DMS114 treated with DMSO at 0.1 percent for 48 hours (cell line): ENCODE data around the gene LCA5.
A peak's percentile ranks its signal among the peaks of the same experiment; 100 is the strongest.
"Not testable (repeated sequence)": the region's sequence is repeated elsewhere in the genome, so short reads cannot be mapped to it uniquely, and the experiment has no call there.

Experiments
- DNase-seq: peaks from one replicate; lab custom pipeline; 2025; ENCODE audit not compliant: unreplicated experiment; lab: John Stamatoyannopoulos, UW

Gene LCA5

GRCh38 chr6:79536954-79537747, at the start of gene LCA5:
TSS of gene LCA5 (minus strand) at chr6:79537430. CDS start at chr6:79518894, 18,536 bp downstream.
- peak; percentile 93 for DNase-seq

- peak; percentile 8 for DNase-seq
These were observed 49.3 kb upstream of the LCA5 start for GRCh38 chr6:79586548-79586947.

DNA sequence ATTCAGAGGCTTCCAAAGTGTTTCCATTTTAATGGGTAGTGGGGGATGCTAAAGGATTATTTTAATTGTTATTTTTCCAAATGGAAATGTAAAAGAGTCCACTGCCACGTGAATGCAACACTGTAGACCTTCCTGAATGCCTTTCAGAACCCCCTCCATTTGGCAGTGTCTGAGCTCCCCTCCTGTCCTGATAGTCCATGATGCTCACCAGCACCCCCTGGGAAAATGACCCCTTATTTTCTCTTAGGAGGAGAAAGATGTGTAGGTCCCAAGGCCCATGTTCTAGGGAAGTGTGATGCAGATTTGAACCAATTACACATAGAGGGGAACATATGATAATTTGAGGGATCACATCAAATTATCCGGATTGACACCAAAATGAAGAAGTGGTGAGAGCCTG, 47.1 kb upstream of the LCA5 start:
- DNase-seq, result no peak

- not testable (repeated sequence) for DNase-seq
These were observed 40.7 kb upstream of the LCA5 start for GRCh38 chr6:79577926-79578325.

DNA sequence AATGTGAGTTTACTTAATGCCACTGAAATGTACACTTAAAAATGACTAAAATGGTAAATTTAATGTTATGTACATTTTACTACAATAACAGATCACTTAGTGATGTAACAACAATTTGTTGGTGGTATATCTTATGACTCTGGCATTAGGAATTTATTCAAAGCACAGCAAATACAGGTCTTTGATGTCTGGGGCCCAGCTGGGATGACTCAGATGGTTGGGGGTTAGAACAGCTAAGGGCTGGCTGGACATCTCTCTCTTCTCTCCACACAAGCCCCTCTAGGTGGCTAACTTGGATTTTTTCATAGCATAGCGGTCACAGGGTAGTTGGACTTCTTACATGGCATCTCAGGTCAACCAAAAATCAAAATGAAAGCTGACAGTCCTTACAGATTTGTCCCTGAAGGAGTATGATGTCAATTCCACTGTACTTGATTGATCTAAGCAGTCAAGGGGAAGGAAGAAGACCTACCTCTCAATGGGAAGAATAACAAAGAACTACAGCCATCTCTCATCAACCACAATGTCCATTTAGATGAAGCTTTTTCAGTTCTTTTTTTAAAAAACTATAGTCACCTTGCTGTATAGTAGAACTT, 37.5 kb upstream of the LCA5 start:
- DNase-seq, result no peak

- no peak for DNase-seq
These were observed 36.9 kb upstream of the LCA5 start for GRCh38 chr6:79574174-79574573.

GRCh38 chr6:79571030-79571367, 33.8 kb upstream of the LCA5 start:
- DNase-seq, result no peak

DNA sequence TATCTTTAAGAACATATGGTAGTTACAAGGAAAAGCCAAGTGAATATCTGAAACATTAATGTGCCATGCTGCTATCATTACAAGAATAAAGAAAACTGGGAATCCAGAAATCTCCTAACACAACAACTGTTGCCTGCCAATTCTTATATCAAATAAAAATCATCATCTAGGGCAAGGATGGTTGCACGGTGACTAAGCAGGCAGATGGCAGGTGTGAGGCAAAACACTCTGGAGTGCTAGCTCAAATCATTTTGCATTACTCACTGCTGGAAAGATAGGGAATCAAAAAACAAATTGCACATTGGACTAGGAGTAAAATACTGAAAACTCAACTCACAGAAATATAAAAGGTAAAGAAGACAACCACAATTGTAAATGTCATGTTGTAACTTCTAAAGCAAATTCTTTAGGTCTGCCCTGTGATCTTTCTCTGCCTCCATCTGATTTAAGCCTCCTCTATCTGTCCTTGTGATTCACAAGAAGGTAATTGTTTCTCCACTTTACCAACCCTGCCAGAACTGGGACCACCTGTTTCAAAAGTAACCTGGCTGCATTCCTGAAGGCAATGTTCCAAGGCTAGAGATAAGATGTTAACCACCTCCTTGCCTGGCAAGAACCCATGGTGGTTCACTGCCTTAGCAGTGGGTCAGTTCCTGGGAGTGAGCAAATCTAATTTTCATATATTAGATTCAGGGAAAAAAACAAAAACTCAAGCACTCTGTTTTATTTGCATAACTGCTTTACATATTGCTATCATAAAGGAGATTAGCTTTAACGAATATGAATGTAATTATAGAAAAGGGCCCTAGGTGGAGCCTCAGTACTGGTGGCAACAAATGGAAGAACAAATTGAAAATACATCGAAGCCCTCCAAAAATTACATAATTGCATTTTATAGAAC, 33.1 kb upstream of the LCA5 start:
- peak; percentile 49 for DNase-seq

GRCh38 chr6:79568996-79569395, 31.8 kb upstream of the LCA5 start:
- DNase-seq, result no peak

- no peak for DNase-seq
These were observed 27.4 kb upstream of the LCA5 start for GRCh38 chr6:79564636-79565035.

DNA sequence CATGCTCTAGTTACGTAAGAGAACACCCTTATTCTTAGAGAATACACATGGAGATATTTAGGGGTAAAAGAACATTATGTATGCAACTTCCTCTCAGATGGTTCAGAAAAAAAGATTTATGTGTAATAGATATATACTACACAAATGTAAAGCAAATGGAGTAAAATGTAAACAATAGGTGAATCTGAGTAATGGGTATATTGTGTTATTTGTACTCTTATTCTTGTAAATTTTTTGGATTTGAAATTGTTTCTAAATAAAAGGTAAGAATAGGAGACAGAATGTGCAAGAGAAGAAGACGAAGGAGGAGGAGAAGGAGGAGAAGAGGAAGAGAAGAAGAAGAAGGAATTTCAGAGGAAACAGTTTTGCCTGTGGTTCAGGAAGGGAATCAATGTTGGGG, 22.5 kb upstream of the LCA5 start:
- DNase-seq, result no peak

- DNase-seq, result no peak
These were observed 20.6 kb upstream of the LCA5 start for GRCh38 chr6:79557673-79558467.

- DNase-seq, result no peak
These were observed 17.1 kb upstream of the LCA5 start for GRCh38 chr6:79554305-79554704.

GRCh38 chr6:79551401-79551800, 14.2 kb upstream of the LCA5 start:
- DNase-seq, result no peak

GRCh38 chr6:79548304-79548703, 11.1 kb upstream of the LCA5 start:
- no peak for DNase-seq

- no peak for DNase-seq
These were observed 9.0 kb upstream of the LCA5 start for GRCh38 chr6:79546186-79546585.

- peak; percentile 73 for DNase-seq
These were observed 7.8 kb upstream of the LCA5 start for GRCh38 chr6:79544939-79545450.

DNA sequence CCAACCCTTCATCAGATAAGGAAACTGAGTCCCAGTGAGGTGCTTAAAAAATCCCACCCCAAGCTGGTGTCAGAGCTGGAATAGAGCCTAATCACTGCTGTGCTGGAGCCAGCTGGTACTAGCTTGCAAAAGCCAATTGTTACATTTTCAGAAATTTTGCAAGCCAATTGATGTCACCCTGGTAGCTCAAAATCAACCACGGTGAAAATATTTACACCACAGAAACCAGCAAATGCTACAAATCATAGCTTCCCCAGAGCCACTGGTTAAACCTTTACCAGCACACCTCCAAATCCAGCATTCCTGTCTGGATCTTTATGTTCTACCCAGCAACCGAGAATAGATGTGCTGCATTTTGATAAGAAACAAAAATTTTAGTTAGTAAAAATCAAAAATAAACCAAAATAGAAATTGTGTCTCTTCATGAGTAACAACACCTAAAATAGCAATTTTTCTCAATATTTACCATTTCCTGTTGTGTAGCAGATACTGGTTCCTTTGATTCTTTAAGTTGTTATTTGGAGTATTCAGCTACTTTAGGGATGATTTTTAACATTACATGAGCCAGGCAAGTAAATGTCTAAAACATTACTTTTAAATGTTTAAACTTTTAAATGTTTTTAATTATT, 7.2 kb upstream of the LCA5 start:
- no peak for DNase-seq

DNA sequence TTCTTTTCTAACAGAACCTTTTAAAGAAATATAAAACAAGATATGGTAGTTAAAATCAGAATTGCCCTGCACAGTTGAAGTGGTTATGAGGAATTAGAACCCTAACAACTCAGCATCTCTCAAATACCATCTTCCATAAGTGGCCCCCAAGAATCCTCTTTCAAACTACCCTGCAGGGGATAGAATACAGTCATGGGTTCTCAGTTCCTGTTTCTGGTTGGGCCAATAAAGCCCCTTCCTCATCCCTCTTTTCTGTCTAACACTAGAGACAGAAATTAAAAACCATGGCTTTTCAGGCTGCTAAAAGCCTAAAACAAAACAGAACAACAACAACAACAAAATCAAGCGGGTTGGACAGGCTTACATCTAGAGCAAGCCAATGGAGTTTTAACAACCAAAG, 6.7 kb upstream of the LCA5 start:
- no peak for DNase-seq

- DNase-seq, result no peak
These were observed 6.2 kb upstream of the LCA5 start for GRCh38 chr6:79543411-79543810.
